Measurements from ENCODE around the gene PPP1R12C.
"Not testable (repeated sequence)": the region's sequence is repeated elsewhere in the genome, so short reads cannot be mapped to it uniquely, and the experiment has no call there.

The PPP1R12C gene

GRCh38 chr19:55070466-55071128, 46.8 kb downstream of the PPP1R12C start:
- DNase-seq = no peak

- DNase-seq = no peak
Measured at GRCh38 chr19:55069865-55070197, 47.6 kb downstream of the PPP1R12C start.

GRCh38 chr19:55068950-55069864, 48.2 kb downstream of the PPP1R12C start:
- DNase-seq = peak; percentile 67

- DNase-seq = no peak
Measured at GRCh38 chr19:55067869-55068268, 49.6 kb downstream of the PPP1R12C start.

DNA sequence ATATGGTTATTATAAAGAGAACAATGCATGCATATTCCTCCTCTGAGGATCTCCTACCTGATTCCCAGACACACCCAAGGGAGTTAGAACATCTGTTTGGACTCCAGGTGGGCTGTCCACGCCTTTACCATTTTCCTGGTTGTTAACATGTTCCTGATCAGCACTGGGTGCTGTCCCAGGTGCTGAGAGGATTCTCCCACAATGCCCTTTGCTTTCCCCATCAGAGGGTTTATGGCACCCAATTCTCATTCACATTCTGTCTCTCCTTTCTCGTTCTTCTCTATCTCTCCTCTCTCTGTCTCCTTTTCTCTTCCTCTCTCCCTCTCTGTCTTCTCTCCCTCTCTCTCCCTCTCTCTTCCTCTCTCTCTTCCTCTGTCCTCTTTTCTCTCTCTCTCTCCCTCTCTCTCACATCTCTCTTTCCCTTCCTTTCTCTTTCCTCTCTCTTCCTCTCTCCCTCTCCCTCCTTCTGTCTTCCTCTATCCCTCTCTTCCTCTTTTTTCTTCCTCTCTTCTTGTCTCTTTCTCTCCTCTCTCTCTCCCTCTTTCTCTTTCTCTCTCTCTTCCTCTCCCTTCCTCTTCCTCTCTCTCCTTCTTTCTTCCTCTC, 51.2 kb downstream of the PPP1R12C start:
- no peak for DNase-seq

GRCh38 chr19:55065516-55065915, 51.9 kb downstream of the PPP1R12C start:
- DNase-seq = not testable (repeated sequence)

GRCh38 chr19:55063492-55063843, 54.0 kb downstream of the PPP1R12C start:
- DNase-seq = no peak

GRCh38 chr19:55062735-55063491, 54.5 kb downstream of the PPP1R12C start, which contains the start of gene RDH13:
Gene RDH13 (minus strand): TSS chr19:55063148. CDS start chr19:55063032, 116 bp downstream.
- peak; percentile 100 for DNase-seq

GRCh38 chr19:55060287-55060686, 57.1 kb downstream of the PPP1R12C start:
- DNase-seq = not testable (repeated sequence)

- no peak for DNase-seq
Measured at GRCh38 chr19:55058781-55059610, 58.4 kb downstream of the PPP1R12C start.

DNA sequence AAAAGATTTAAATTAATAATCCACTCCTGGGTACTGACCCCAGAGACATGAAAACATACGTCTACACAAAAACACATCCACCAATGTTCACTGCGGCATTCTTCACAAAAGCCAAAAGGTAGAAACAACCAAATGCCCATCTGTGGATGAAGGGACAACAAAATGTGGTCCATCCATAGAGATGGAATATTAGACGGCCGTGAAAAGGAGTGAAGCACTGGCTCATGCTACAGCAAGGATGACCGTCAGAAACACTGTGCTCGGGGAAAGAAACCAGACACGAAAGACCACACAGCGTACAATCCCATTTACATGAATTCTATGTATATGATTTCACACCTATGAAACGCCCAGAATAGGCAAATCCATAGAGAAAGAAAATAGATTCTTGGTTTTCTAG, 60.6 kb downstream of the PPP1R12C start:
- DNase-seq = no peak

DNA sequence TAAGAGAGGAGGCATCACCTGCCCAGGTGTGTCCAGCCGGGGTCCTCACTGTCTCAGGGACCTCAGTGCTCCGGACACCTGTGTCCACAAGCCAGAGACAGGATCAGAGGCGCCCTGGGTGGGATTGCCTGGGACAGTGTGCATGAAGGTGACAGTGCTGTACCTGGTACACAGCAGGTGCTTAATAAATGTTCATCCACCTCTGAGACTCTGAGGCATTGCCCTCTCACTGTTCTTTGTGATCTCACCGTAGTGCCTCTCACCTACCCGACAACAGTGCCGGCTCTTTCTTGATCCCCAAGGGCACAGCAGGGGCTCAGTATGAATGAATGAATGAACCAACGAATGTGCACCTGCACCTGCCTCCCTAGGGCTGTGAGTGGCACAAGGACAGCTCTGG, 63.7 kb downstream of the PPP1R12C start:
- no peak for DNase-seq

DNA sequence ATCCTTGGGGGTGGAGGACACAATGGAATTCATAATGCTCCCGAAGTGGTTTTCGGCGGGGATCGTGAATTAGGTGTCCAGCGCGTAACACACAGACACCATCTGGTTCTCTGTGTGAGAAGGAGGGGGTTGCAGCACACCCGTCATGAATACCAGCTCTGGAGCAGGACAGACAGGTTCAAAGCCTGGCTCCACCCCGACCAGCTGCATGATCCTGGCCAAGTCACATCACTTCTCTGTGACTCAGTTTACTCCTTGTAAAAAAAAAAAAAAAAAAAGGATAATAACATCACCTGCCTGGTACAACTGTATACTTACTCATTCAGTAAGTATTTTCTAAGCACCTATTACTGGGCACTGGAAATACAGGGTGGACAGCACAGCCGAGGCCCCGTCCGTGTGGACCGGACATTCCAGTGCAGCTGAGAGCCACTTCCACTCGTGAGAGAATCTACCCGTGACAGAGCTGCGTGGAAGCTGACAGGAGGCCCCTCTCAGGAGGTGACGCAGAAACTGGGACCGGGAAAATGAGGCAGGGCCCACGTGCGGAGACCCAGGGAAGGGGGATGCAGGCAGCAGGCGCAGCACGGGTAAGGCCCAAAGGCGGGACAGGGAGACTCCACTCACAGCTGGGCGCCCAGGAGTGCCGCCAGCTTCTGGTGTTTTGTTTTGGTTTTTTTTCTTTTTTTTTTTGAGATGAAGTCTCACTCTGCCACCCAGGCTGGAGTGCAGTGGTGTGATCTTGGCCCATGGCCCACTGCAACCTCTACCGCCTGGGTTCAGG, 66.5 kb downstream of the PPP1R12C start:
- no peak for DNase-seq

GRCh38 chr19:55048446-55048845, 69.0 kb downstream of the PPP1R12C start:
- DNase-seq = no peak

GRCh38 chr19:55047951-55048350, 69.5 kb downstream of the PPP1R12C start:
- no peak for DNase-seq

DNA sequence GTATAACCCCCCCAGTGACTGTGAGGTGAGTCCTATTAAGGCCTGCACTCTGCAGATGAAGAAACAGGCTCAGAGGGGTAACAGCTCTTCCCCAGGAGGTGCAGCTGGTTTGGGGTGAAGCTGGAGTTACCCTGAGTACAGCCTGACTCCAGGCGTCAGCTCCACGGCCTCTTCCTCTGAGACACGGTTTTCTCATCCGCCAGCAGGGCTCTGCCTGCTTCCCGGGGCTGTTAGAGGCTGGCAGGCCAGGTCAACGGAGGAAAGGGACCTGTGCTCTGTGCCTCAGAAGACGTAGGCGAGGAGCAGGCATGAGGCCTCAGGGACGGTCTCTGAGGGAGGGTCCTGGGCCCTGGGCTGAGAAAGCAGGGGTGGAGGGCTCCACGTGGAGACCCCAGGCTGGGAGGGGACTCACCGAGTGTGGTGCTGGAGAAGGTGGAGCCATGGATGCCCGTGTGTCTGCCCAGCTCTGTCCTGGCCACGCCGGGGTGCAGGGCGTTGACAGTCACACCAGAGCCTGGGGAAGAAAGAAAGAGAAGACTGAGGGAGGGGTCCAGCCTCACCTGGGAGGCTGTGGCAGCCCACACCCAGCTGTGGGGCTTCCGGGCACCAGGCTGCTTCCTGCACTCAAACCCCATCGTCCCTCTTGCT, 70.3 kb downstream of the PPP1R12C start:
- no peak for DNase-seq

DNA sequence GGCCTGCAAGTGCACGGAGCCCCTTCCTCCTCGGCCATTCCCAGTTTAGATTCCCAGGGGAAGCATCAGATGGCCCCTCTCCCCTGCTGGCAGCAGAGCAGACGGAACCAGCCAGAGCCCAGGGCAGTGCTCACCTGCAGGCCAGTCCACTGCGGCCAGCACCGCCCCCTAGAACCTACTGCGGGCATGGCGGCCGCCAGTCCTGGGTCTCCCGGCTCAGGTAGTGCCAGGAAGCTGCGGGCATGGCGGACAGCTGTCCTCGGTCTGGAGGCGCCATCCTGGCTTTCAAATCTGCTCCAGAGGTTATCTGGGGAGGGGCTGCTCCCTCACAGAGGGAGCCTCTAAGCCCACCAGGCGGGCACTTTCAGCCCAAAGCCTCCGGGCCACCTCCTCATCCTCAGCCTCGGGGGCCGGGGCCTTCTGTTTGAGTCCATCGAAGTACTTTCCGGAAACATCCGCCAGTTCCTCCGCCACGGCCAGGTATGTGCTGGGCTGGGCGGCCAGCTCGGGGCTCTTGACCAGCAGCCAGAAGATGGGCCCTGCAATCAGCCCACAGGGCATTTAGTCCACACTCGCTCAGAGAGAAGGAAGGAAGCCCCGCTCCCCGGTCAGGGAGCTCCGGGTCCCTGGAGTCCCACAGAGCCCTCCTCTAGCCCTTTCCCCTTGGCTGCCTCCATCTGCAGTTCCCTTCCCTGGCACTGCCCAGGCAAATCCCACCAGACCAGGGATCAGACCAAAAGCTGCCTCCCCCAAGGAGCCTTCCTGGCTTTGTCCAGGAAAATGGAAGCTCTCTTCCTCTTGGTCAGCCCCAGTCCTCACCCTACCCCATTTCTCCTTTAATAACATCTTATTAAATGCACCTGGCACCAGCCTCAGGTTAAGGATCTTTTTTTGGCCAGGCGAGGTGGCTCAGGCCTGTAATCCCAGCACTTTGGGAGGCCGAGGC, 72.4 kb downstream of the PPP1R12C start:
- no peak for DNase-seq

DNA sequence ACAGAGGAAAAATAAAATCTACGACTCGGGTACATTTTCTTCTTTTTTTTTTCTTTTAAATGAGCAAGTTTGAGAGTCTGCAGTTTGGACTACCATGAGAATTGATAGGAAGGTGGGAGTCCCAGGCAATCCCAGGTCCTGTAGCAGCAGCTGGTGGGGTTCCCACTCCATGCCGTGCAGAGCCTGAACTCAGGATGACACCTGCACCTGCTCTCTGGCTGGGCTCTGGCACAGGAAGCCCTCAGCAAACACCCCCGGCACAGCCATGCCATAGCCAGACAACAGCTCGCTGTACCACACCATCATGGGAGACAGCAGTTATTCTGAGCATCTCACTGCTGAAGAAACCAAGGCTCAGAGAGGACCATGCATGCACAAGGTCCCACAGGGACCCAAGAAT, 73.2 kb downstream of the PPP1R12C start:
- no peak for DNase-seq

DNA sequence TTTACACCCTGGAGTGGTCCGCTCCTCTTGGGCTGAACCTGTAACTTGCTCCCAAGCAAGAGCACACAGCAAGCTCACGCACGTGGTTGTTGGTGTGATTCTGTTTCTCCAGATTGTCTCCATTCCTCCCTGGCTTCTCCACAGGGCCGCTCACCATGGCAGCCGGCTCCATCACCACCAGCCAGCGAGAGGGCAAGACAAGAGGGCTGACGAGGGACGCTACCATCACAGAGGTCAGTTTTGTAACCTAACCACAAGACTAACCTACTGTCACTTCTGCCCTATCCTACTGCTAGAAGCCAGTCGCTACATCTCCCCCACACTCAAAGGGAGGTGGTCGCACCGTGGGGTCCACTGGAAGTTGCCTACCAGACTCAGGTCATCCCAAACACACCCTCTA, 74.7 kb downstream of the PPP1R12C start:
- DNase-seq = no peak

DNA sequence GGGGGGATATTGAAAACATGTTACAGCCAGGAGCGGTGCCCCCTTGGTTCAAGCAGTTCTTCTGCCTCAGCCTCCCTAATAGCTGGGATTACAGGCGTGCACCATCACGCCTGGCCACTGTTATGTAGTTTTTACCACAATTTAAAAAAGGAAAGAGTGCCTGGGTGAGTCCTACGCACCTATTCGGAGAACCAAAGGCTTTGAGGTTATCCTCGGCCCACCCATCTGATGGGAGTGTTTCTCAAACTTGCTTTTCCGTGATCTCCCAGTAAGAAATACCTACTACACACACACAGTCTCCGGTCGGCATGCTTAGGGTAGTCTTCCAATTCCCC, 75.1 kb downstream of the PPP1R12C start:
- no peak for DNase-seq
